Activated B cell treated with CpG ODN at 0.5 μM for 24 hours (primary cell): ENCODE results near the gene JMJD7. TPM values are rescaled to one million over a fixed set of nuclear protein-coding genes. Genes with fewer than 3 reads are reported as not detected.

Source experiments
- ATAC-seq: fragments of 200-7000 bp; cut with Tn5 transposase; one replicate; pipeline ENCODE4 v1.10.0; 2021; ENCODE audit warnings: low read depth, mild to moderate bottlenecking, moderate library complexity
- CTCF ChIA-PET: fragments of 350-600 bp; sonication (Branson Sonifier 250); formaldehyde crosslinking; loops from one replicate; lab custom pipeline; 2021; ENCODE audit warnings: antibody characterized with exemption; lab: Charles Lee
- POLR2A ChIA-PET: fragments of 350-600 bp; sonication (Branson Sonifier 250); formaldehyde crosslinking; loops from one replicate; lab custom pipeline; 2021; ENCODE audit warnings: antibody characterized with exemption; lab: Charles Lee
- DNase-seq: peaks from one replicate; pipeline ENCODE4 v3.0.0; 2022
- H3K27ac Mint-ChIP-seq: one replicate; pipeline ENCODE4 v1.8.0; 2020; ENCODE audit warnings: mixed read lengths
- H3K27me3 Mint-ChIP-seq: one replicate; pipeline ENCODE4 v1.8.0; 2021; ENCODE audit warnings: mixed read lengths
- H3K36me3 Mint-ChIP-seq: one replicate; pipeline ENCODE4 v1.8.0; 2021; ENCODE audit warnings: low read depth, mixed read lengths
- H3K4me1 Mint-ChIP-seq: one replicate; pipeline ENCODE4 v1.8.0; 2021; ENCODE audit warnings: mixed read lengths
- H3K4me3 Mint-ChIP-seq: one replicate; pipeline ENCODE4 v1.8.0; 2020; ENCODE audit warnings: mild to moderate bottlenecking, mixed read lengths
- H3K9me3 Mint-ChIP-seq: one replicate; pipeline ENCODE4 v1.8.0; 2020; ENCODE audit warnings: mixed read lengths
- intact Hi-C: fragments of 100-400 bp; cut with micrococcal nuclease; formaldehyde crosslinking; loops from one replicate; pipeline ENCODE4 v1.15.1; 2024
- total RNA-seq: library from RNA; stranded (reverse); gene quantifications from 2 replicates; pipeline ENCODE4 v1.2.3, GENCODE V29; 2022
- TF ChIP-seq, protein P1 (sequence below): fragments of 200-600 bp; IDR thresholded peaks from one replicate; pipeline ENCODE4 v1.8.0; 2022; ENCODE audit warnings: antibody characterized with exemption, mild to moderate bottlenecking

JMJD7 gene
- total RNA-seq, 1 donor from 2014 or later = 16.5 TPM

DNA sequence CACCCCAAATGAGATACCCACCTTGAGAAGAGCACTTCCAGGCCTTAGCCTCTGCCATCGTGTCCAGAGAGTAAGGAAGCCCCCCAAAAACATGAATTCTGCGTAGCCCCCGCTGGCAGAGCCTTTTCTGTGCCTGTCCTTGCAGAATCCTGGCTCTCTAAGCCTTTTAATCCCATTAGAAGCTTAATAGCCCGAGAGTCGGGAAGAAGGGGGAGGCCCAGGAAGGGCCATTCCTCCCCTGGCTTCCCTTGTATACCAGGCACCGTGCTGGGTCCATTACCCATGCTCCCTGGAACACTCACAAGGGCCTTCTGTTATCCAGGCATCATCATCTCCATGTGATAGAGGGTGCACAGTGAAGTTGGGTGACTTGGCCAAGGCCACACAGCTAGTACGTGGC, 58.8 kb downstream of the JMJD7 start:
- intact Hi-C loops = no loop called here
- Mint-ChIP-seq H3K9me3 (no peaks in the 10 kb centered on the region), H3K4me1 (peaks cover 30% of the 10 kb centered on the region), H3K4me3 (no peak overlapping the region), H3K27me3 (no peaks in the 10 kb centered on the region), H3K36me3 (no peaks in the 10 kb centered on the region), H3K27ac (no peak overlapping the region)
- TF ChIP-seq, protein P1, sequence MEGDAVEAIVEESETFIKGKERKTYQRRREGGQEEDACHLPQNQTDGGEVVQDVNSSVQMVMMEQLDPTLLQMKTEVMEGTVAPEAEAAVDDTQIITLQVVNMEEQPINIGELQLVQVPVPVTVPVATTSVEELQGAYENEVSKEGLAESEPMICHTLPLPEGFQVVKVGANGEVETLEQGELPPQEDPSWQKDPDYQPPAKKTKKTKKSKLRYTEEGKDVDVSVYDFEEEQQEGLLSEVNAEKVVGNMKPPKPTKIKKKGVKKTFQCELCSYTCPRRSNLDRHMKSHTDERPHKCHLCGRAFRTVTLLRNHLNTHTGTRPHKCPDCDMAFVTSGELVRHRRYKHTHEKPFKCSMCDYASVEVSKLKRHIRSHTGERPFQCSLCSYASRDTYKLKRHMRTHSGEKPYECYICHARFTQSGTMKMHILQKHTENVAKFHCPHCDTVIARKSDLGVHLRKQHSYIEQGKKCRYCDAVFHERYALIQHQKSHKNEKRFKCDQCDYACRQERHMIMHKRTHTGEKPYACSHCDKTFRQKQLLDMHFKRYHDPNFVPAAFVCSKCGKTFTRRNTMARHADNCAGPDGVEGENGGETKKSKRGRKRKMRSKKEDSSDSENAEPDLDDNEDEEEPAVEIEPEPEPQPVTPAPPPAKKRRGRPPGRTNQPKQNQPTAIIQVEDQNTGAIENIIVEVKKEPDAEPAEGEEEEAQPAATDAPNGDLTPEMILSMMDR = no peak
- ATAC-seq (no peak), DNase-seq (no peak)
- POLR2A ChIA-PET = no interaction called here
- CTCF ChIA-PET = no interaction called here

DNA sequence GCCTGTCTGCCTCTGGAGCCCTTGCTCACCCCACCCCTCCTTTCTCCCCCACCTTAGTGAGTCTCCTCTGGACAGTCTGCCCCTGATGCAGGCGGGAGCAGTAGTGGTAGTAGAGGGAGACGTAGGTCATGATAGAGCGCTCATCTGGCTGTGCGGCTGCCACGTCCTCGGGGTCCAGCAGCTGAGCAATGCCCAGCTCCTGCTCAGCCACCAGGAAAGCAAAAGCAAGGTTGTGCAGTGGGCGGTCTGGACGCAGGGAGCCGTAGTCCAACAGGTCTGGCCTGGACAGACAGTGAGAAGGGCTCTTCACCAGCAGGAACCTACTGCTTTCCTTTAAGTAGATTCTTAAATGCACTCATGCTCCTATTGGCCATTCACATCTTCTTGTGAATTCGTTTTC, 59.3 kb downstream of the JMJD7 start:
- DNase-seq = no peak
- Mint-ChIP-seq H3K27me3 (no peaks in the 10 kb centered on the region), H3K9me3 (no peaks in the 10 kb centered on the region), H3K4me3 (no peak overlapping the region), H3K27ac (no peak overlapping the region), H3K4me1 (peaks cover 34% of the 10 kb centered on the region), H3K36me3 (no peaks in the 10 kb centered on the region)
- TF ChIP-seq, protein P1 = no peak
- ChIA-PET CTCF (no interaction called here), POLR2A (no interaction called here)
- intact Hi-C loops = no loop called here
- no peak for ATAC-seq

Other genes starting within 250 kb of the JMJD7 start
- 49.9 and 58.3 TPM in 2 replicates for gene MGA, start 167.7 kb upstream of the JMJD7 start, total RNA-seq
- 31.3 and 42.3 TPM in 2 replicates for gene MAPKBP1, start 53.6 kb upstream of the JMJD7 start, total RNA-seq
- gene PLA2G4B, start 10.8 kb downstream of the JMJD7 start, total RNA-seq = 5.3 and 8.2 TPM in 2 replicates
- gene SPTBN5, start 66.0 kb downstream of the JMJD7 start, total RNA-seq = 0.78 and 1.1 TPM in 2 replicates
- 38.4 and 42.6 TPM in 2 replicates for gene EHD4, start 144.5 kb downstream of the JMJD7 start, total RNA-seq
- not detected in 2 replicates for gene PLA2G4E, start 192.9 kb downstream of the JMJD7 start, total RNA-seq